HCT116 (cell line): Measurements from ENCODE around the gene PAX1. TPM values are rescaled to one million over a fixed set of nuclear protein-coding genes. Genes with fewer than 3 reads are reported as not detected.

ENCODE experiments used
- ATAC-seq: fragments of 200-7000 bp; cut with Tn5 transposase; 2 replicates; pipeline ENCODE4 v1.9.1; 2020; ENCODE audit warnings: mild to moderate bottlenecking, moderate library complexity
- BruUV-seq: library from RNA; stranded (reverse); fragments of 400-500 nt; replicated peaks from 2 replicates; lab custom pipeline; 2021; lab: Mats Ljungman, UMichigan
- CTCF ChIA-PET: fragments of 300-600 bp; sonication (Branson Sonifier 250); formaldehyde crosslinking; loops from one replicate; lab custom pipeline; 2021; ENCODE audit warnings: antibody characterized with exemption; lab: Charles Lee
- POLR2A ChIA-PET: fragments of 300-600, 350-600 bp; sonication (Branson Sonifier 250); formaldehyde crosslinking; loops from one replicate; lab custom pipeline; 2021; ENCODE audit warnings: antibody characterized with exemption; lab: Charles Lee
- RAD21 ChIA-PET, 2 experiments: fragments of 300-600 bp; sonication (Branson Sonifier 250); formaldehyde crosslinking; loops; one replicate each; lab custom pipeline; 2023; ENCODE audit warnings: low total read pairs in 2 of 2; ENCODE audit not compliant: uncharacterized antibody in 2 of 2, unreplicated experiment in 2 of 2, low non-redundant PET in 1 of 2; lab: Charles Lee
- DNase-seq: peaks from one replicate; pipeline ENCODE4 v3.0.0-alpha.2; 2010; ENCODE audit warnings: low read depth, low spot score
- H2AFZ ChIP-seq: fragments of 200-600 bp; shearing (Covaris generic), sonication (generic); 2 replicates; pipeline ENCODE4 v1.6.1; 2017; ENCODE audit warnings: low read depth, mixed run types, mixed read lengths, antibody characterized with exemption, low read length; ENCODE audit not compliant: poor library complexity, severe bottlenecking
- H3K27ac ChIP-seq: 2 replicates; pipeline ENCODE4 v1.5.1; 2012; ENCODE audit warnings: low read depth, low read length
- H3K27me3 ChIP-seq: fragments of 200-600 bp; sonication (generic); 2 replicates; pipeline ENCODE4 v1.6.1; 2016; ENCODE audit warnings: mixed run types, low read length, mixed read lengths; ENCODE audit not compliant: insufficient read depth
- H3K36me3 ChIP-seq, 2 experiments: fragments of 200-500 bp in 1 of 2; fragments of 200-600 bp in 1 of 2; sonication (Bioruptor generic) in 1 of 2; sonication (generic) in 1 of 2; 2 replicates each; pipeline versions ENCODE4 v1.5.1 to v1.6.1; 2014 to 2016; ENCODE audit warnings: low read length in 2 of 2, inconsistent platforms in 1 of 2, mixed read lengths in 1 of 2, mixed run types in 1 of 2; ENCODE audit not compliant: insufficient read depth in 2 of 2, control insufficient read depth in 1 of 2
- H3K4me1 ChIP-seq, 2 experiments: fragments of 200-600 bp in 1 of 2; sonication (generic) in 1 of 2; 2 replicates each; pipeline versions ENCODE4 v1.5.1 to v1.6.1; 2012 to 2017; ENCODE audit warnings: low read length in 2 of 2, inconsistent platforms in 1 of 2, mild to moderate bottlenecking in 1 of 2, mixed read lengths in 1 of 2, mixed run types in 1 of 2, moderate library complexity in 1 of 2; ENCODE audit not compliant: insufficient read depth in 2 of 2, control insufficient read depth in 1 of 2
- H3K4me2 ChIP-seq: fragments of 200-600 bp; sonication (generic); 2 replicates; pipeline ENCODE4 v1.6.1; 2017; ENCODE audit warnings: mixed run types, low read length, mixed read lengths
- H3K4me3 ChIP-seq, 2 experiments: fragments of 200-600 bp in 1 of 2; sonication (generic) in 1 of 2; replicated peaks in 1 of 2; 2 replicates each; pipeline ENCODE4 v1.5.1; 2011 to 2016; ENCODE audit warnings: low read length in 2 of 2, control low read depth in 1 of 2, low read depth in 1 of 2, mild to moderate bottlenecking in 1 of 2, mixed read lengths in 1 of 2, mixed run types in 1 of 2
- H3K79me2 ChIP-seq: fragments of 200-600 bp; sonication (generic); 2 replicates; pipeline ENCODE4 v1.6.1; 2017; ENCODE audit warnings: mild to moderate bottlenecking, mixed run types, low read length, moderate library complexity, mixed read lengths; ENCODE audit not compliant: insufficient read depth
- H3K9ac ChIP-seq: fragments of 200-600 bp; sonication (generic); 2 replicates; pipeline ENCODE4 v1.6.1; 2016; ENCODE audit warnings: low read length, mixed read lengths
- H3K9me2 ChIP-seq: fragments of 200-600 bp; sonication (generic), shearing (Covaris generic); 2 replicates; pipeline ENCODE4 v1.6.1; 2017; ENCODE audit warnings: mixed run types, mild to moderate bottlenecking, moderate library complexity; ENCODE audit not compliant: insufficient read depth
- H3K9me3 ChIP-seq, 2 experiments: fragments of 200-500 bp in 1 of 2; fragments of 200-600 bp in 1 of 2; sonication (Bioruptor generic) in 1 of 2; sonication (generic) in 1 of 2; 2 replicates each; pipeline ENCODE4 v1.6.1; 2014 to 2017; ENCODE audit warnings: low read length in 2 of 2, mixed read lengths in 2 of 2, inconsistent platforms in 1 of 2, low read depth in 1 of 2, mild to moderate bottlenecking in 1 of 2, mixed run types in 1 of 2, moderate library complexity in 1 of 2; ENCODE audit not compliant: control insufficient read depth in 1 of 2, insufficient read depth in 1 of 2
- H4K20me1 ChIP-seq: fragments of 200-600 bp; sonication (generic), shearing (Covaris generic); 2 replicates; pipeline ENCODE4 v1.6.1; 2017; ENCODE audit warnings: mixed run types, mild to moderate bottlenecking, moderate library complexity; ENCODE audit not compliant: insufficient read depth
- CBX3 ChIP-seq: IDR thresholded peaks from 2 replicates; pipeline ENCODE4 v1.6.1; 2012; ENCODE audit warnings: low read depth
- CEBPB ChIP-seq: IDR thresholded peaks from 2 replicates; pipeline ENCODE4 v1.6.1; 2012; ENCODE audit warnings: low read depth
- EGR1 ChIP-seq: IDR thresholded peaks from 2 replicates; pipeline ENCODE4 v1.6.1; 2012; ENCODE audit warnings: low read depth
- ELF1 ChIP-seq: IDR thresholded peaks from 2 replicates; pipeline ENCODE4 v1.6.1; 2012; ENCODE audit warnings: low read depth, borderline replicate concordance
- EZH2 ChIP-seq: fragments of 200-600 bp; sonication (generic); IDR thresholded peaks from 2 replicates; pipeline ENCODE4 v1.6.1; 2017; ENCODE audit warnings: antibody characterized with exemption, mixed run types
- EZH2phosphoT487 ChIP-seq: fragments of 200-600 bp; IDR thresholded peaks from 2 replicates; pipeline ENCODE4 v1.6.1; 2018; ENCODE audit warnings: antibody characterized with exemption, borderline replicate concordance
- FOSL1 ChIP-seq: IDR thresholded peaks from 2 replicates; pipeline ENCODE4 v1.6.1; 2012; ENCODE audit warnings: low read depth
- JUND ChIP-seq: IDR thresholded peaks from 2 replicates; pipeline ENCODE4 v1.6.1; 2012
- POLR2A ChIP-seq: IDR thresholded peaks from 2 replicates; pipeline ENCODE4 v1.7.0; 2011; ENCODE audit warnings: borderline replicate concordance; ENCODE audit not compliant: insufficient read depth, insufficient read length; ENCODE audit errors: extremely low read depth
- POLR2AphosphoS5 ChIP-seq: IDR thresholded peaks from 2 replicates; pipeline ENCODE4 v1.6.1; 2011; ENCODE audit warnings: mild to moderate bottlenecking, low read depth, low read length, moderate library complexity
- RAD21 ChIP-seq: IDR thresholded peaks from 2 replicates; pipeline ENCODE4 v1.6.1; 2012; ENCODE audit warnings: low read depth, mild to moderate bottlenecking
- SIN3A ChIP-seq: IDR thresholded peaks from 2 replicates; pipeline ENCODE4 v1.6.1; 2012; ENCODE audit warnings: low read depth
- SP1 ChIP-seq: IDR thresholded peaks from 2 replicates; pipeline ENCODE4 v1.6.1; 2012; ENCODE audit warnings: low read depth
- SRF ChIP-seq: IDR thresholded peaks from 2 replicates; pipeline ENCODE4 v1.6.1; 2012; ENCODE audit warnings: low read depth
- YY1 ChIP-seq: IDR thresholded peaks from 2 replicates; pipeline ENCODE4 v1.6.1; 2011; ENCODE audit warnings: low read length, low read depth, moderate library complexity, mild to moderate bottlenecking; ENCODE audit not compliant: insufficient replicate concordance; ENCODE audit errors: extremely low read depth
- ZFX ChIP-seq: fragments of 450-650 bp; IDR thresholded peaks from 2 replicates; pipeline ENCODE4 v1.6.1; 2017
- intact Hi-C: fragments of 100-400 bp; cut with micrococcal nuclease; formaldehyde crosslinking; loops from 2 replicates; pipeline ENCODE4 v1.10.0; 2022
- total RNA-seq: library from RNA; stranded (reverse); gene quantifications from one replicate; pipeline ENCODE4 v1.2.1, GENCODE V29; 2021; ENCODE audit not compliant: unreplicated experiment
- TF ChIP-seq, protein P1 (sequence below): IDR thresholded peaks from 2 replicates; pipeline ENCODE4 v1.6.1; 2012
- TF ChIP-seq, protein P2 (sequence below): IDR thresholded peaks from 2 replicates; pipeline ENCODE4 v1.6.1; 2012; ENCODE audit warnings: low read depth
- TF ChIP-seq, protein P3 (sequence below), 3 experiments: fragments of 200-600 bp in 1 of 3; sonication (generic) in 1 of 3; IDR thresholded peaks in 2 of 3; conservative IDR thresholded peaks in 1 of 3; 2 replicates each; pipeline ENCODE4 v1.5.1; 2012 to 2017; ENCODE audit warnings: low read depth in 2 of 3, low read length in 2 of 3, antibody characterized with exemption in 1 of 3, borderline replicate concordance in 1 of 3, control low read depth in 1 of 3, mild to moderate bottlenecking in 1 of 3, mixed read lengths in 1 of 3, mixed run types in 1 of 3, moderate library complexity in 1 of 3; ENCODE audit not compliant: insufficient read depth in 1 of 3
- TF ChIP-seq, protein P4 (sequence below): IDR thresholded peaks from 2 replicates; pipeline ENCODE4 v1.6.1; 2012

PAX1 gene
- total RNA-seq, 1 experiment from 2014 or later: not detected

DNA sequence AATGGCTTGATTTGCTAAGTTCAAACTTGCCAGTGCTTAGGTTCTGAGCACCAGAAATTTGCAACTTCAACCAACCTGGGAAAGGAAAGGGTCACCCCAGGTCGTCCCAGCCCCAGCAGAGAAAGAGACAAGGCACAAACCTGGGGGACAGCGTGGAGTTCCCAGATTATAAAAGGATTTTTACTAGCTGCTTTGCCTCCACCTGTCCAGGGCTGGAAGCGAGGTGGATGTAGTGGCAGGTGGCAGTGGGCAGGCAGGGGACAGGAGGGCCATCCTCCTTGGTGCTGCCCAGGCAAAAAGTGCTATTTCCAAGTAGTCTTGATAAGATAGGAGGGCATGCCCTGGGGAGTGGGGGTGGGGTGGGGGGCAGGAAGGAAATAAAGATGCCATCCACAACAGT is 4.9 kb downstream of the PAX1 start:
- H2AFZ ChIP-seq: no peak overlapping the region
- no peaks in the 10 kb centered on the region for H3K4me1 ChIP-seq
- ChIA-PET CTCF (interaction anchor here (3.6 kb wide), 1 partner anchor 10 kb away, joined by 15 read pairs; no protein-coding TSS in a partner anchor), POLR2A (no interaction called here), RAD21 (no interaction called here)
- no peaks in the 10 kb centered on the region for H3K79me2 ChIP-seq
- DNase-seq (no peak), ATAC-seq (no peak)
- H3K27ac ChIP-seq: no peak overlapping the region
- H3K36me3 ChIP-seq: no peaks in the 10 kb centered on the region
- BruUV-seq: no TSS peak
- H3K9me3 ChIP-seq: no peaks in the 10 kb centered on the region
- peaks cover 4% of the 10 kb centered on the region; the same call in 1 of the 2 replicates for H3K27me3 ChIP-seq
- no peak overlapping the region for H3K9ac ChIP-seq
- no peaks in the 10 kb centered on the region for H4K20me1 ChIP-seq
- no peak overlapping the region for H3K4me2 ChIP-seq
- TF ChIP-seq CEBPB (no peak), FOSL1 (no peak), CBX3 (no peak), EGR1 (no peak), EZH2 (no peak), YY1 (no peak), RAD21 (no peak), JUND (no peak), ELF1 (no peak), SIN3A (no peak), SP1 (no peak), SRF (no peak), POLR2A (no peak), POLR2AphosphoS5 (no peak), EZH2phosphoT487 (no peak), ZFX (no peak)
- TF ChIP-seq, protein P1, sequence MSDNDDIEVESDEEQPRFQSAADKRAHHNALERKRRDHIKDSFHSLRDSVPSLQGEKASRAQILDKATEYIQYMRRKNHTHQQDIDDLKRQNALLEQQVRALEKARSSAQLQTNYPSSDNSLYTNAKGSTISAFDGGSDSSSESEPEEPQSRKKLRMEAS: no peak
- TF ChIP-seq, protein P2, sequence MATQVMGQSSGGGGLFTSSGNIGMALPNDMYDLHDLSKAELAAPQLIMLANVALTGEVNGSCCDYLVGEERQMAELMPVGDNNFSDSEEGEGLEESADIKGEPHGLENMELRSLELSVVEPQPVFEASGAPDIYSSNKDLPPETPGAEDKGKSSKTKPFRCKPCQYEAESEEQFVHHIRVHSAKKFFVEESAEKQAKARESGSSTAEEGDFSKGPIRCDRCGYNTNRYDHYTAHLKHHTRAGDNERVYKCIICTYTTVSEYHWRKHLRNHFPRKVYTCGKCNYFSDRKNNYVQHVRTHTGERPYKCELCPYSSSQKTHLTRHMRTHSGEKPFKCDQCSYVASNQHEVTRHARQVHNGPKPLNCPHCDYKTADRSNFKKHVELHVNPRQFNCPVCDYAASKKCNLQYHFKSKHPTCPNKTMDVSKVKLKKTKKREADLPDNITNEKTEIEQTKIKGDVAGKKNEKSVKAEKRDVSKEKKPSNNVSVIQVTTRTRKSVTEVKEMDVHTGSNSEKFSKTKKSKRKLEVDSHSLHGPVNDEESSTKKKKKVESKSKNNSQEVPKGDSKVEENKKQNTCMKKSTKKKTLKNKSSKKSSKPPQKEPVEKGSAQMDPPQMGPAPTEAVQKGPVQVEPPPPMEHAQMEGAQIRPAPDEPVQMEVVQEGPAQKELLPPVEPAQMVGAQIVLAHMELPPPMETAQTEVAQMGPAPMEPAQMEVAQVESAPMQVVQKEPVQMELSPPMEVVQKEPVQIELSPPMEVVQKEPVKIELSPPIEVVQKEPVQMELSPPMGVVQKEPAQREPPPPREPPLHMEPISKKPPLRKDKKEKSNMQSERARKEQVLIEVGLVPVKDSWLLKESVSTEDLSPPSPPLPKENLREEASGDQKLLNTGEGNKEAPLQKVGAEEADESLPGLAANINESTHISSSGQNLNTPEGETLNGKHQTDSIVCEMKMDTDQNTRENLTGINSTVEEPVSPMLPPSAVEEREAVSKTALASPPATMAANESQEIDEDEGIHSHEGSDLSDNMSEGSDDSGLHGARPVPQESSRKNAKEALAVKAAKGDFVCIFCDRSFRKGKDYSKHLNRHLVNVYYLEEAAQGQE: no peak
- TF ChIP-seq, protein P3, sequence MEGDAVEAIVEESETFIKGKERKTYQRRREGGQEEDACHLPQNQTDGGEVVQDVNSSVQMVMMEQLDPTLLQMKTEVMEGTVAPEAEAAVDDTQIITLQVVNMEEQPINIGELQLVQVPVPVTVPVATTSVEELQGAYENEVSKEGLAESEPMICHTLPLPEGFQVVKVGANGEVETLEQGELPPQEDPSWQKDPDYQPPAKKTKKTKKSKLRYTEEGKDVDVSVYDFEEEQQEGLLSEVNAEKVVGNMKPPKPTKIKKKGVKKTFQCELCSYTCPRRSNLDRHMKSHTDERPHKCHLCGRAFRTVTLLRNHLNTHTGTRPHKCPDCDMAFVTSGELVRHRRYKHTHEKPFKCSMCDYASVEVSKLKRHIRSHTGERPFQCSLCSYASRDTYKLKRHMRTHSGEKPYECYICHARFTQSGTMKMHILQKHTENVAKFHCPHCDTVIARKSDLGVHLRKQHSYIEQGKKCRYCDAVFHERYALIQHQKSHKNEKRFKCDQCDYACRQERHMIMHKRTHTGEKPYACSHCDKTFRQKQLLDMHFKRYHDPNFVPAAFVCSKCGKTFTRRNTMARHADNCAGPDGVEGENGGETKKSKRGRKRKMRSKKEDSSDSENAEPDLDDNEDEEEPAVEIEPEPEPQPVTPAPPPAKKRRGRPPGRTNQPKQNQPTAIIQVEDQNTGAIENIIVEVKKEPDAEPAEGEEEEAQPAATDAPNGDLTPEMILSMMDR (IDR thresholded peaks at IDR 0.05 in 2 of 3, conservative IDR thresholded peaks at IDR 0.05 in 1 of 3; ENCODE audit: borderline replicate concordance in 1 of 3, insufficient read depth in 1 of 3, low read depth in 2 of 3, low read length in 2 of 3): no peak
- TF ChIP-seq, protein P4, sequence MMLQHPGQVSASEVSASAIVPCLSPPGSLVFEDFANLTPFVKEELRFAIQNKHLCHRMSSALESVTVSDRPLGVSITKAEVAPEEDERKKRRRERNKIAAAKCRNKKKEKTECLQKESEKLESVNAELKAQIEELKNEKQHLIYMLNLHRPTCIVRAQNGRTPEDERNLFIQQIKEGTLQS: no peak
- H3K9me2 ChIP-seq: no peaks in the 10 kb centered on the region
- H3K4me3 ChIP-seq: no peak overlapping the region
- intact Hi-C loops: no loop called here
